Measurements from ENCODE around the gene MAN1A2. TPM values are rescaled to one million over a fixed set of nuclear protein-coding genes. Genes with fewer than 3 reads are reported as not detected.

Gene MAN1A2
- total RNA-seq, 1 donor from 2014 or later, result 23.1 TPM

DNA sequence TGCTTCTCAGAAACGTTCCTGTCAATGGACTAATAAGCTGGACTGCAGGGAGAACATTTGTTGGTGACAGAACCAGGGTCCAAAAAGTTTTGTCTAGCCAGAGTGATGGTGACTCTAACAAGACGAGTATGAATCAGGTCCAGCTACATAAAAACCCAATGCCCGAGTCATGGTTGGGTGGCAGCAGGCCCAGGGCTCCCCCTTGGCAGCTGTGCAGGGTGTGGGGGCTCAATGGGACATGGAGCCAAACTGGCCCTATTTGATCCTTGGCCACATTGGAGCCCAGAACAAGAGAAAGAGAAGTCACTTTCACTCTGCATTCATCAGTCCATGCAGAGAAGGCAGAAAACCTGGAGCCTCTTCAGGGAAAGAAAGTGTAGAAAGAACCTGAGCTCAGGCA, 200.7 kb downstream of the MAN1A2 start:
- DNase-seq (ENCODE audit: low read depth), result no peak
- TF ChIP-seq, protein P1, sequence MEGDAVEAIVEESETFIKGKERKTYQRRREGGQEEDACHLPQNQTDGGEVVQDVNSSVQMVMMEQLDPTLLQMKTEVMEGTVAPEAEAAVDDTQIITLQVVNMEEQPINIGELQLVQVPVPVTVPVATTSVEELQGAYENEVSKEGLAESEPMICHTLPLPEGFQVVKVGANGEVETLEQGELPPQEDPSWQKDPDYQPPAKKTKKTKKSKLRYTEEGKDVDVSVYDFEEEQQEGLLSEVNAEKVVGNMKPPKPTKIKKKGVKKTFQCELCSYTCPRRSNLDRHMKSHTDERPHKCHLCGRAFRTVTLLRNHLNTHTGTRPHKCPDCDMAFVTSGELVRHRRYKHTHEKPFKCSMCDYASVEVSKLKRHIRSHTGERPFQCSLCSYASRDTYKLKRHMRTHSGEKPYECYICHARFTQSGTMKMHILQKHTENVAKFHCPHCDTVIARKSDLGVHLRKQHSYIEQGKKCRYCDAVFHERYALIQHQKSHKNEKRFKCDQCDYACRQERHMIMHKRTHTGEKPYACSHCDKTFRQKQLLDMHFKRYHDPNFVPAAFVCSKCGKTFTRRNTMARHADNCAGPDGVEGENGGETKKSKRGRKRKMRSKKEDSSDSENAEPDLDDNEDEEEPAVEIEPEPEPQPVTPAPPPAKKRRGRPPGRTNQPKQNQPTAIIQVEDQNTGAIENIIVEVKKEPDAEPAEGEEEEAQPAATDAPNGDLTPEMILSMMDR (conservative IDR thresholded peaks at IDR 0.05; ENCODE audit: low read depth, low read length), result no peak
- no peak overlapping the region for H3K4me3 ChIP-seq (ENCODE audit: low read depth, low read length)

- no peak overlapping the region for H3K4me3 ChIP-seq (ENCODE audit: low read depth, low read length)
- no peak for DNase-seq (ENCODE audit: low read depth)
- TF ChIP-seq, protein P1 (conservative IDR thresholded peaks at IDR 0.05; ENCODE audit: low read depth, low read length), result peak; percentile 10
Observed at GRCh38 chr1:117568999-117569398, 201.8 kb downstream of the MAN1A2 start.

DNA sequence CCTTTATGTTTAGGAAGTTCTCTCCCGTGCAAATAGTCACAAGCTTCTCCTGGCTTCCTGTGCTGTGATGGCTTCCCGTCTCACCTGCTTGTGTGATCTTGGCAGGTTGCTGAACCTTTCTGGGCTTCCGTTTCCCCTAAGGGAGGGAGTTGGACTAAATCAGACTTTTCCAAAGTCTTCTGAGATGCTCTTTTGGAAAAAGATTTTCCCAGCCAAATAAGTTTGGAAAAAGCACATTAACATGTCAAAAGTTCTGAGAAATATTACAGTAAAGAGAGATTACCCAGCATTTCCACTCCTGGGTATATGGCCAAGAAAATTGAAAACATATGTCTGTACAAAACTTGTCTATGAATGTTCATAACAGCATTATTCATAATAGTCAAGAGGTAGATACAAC, 202.6 kb downstream of the MAN1A2 start:
- DNase-seq (ENCODE audit: low read depth), result no peak
- TF ChIP-seq, protein P1 (conservative IDR thresholded peaks at IDR 0.05; ENCODE audit: low read depth, low read length), result no peak
- H3K4me3 ChIP-seq (ENCODE audit: low read depth, low read length), result no peak overlapping the region

DNA sequence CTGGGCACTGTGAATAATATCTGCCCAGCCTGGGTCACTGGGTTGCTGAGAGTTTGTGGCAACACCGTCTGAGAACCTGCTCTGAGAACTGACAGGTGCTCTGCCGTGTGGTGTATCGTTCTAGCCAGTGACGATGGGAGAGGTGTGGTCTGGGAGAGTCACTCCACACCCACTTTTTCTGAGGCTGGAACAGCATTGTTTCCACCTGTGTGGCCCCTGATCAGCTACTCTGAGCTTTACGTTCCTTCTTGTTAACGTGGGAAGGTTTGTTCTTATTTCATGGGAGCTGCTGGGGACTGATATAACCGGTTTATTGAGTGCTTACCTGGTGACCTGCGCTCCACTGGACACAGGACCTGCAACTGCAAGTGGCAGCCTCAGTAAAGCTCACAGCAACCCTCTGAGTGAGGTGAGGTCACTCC, 203.8 kb downstream of the MAN1A2 start:
- no peak overlapping the region for H3K4me3 ChIP-seq (ENCODE audit: low read depth, low read length)
- no peak for DNase-seq (ENCODE audit: low read depth)
- TF ChIP-seq, protein P1 (conservative IDR thresholded peaks at IDR 0.05; ENCODE audit: low read depth, low read length), result no peak

DNA sequence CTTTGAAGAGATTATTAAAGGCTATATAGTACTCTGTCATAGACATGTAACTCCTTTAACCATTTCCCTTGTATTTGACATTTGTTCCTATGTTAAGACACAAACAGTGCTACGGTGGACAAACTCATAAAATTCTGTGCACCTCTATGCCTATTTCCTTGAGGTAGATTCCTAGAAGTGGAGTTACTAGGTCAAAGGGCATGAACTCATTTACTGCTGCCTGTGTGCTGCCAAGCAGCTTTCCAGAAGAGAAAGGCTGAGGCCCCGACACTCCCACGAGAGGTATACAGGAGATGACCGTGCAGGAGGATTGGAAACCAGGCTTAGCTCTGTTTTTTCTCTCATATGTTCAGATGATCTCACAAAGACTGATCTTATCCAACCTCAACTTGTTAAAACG, 204.2 kb downstream of the MAN1A2 start:
- no peak for DNase-seq (ENCODE audit: low read depth)
- H3K4me3 ChIP-seq (ENCODE audit: low read depth, low read length), result no peak overlapping the region
- TF ChIP-seq, protein P1 (conservative IDR thresholded peaks at IDR 0.05; ENCODE audit: low read depth, low read length), result no peak

GRCh38 chr1:117572546-117572945, 205.3 kb downstream of the MAN1A2 start:
- no peak for DNase-seq (ENCODE audit: low read depth)
- no peak overlapping the region for H3K4me3 ChIP-seq (ENCODE audit: low read depth, low read length)
- TF ChIP-seq, protein P1 (conservative IDR thresholded peaks at IDR 0.05; ENCODE audit: low read depth, low read length), result no peak

DNA sequence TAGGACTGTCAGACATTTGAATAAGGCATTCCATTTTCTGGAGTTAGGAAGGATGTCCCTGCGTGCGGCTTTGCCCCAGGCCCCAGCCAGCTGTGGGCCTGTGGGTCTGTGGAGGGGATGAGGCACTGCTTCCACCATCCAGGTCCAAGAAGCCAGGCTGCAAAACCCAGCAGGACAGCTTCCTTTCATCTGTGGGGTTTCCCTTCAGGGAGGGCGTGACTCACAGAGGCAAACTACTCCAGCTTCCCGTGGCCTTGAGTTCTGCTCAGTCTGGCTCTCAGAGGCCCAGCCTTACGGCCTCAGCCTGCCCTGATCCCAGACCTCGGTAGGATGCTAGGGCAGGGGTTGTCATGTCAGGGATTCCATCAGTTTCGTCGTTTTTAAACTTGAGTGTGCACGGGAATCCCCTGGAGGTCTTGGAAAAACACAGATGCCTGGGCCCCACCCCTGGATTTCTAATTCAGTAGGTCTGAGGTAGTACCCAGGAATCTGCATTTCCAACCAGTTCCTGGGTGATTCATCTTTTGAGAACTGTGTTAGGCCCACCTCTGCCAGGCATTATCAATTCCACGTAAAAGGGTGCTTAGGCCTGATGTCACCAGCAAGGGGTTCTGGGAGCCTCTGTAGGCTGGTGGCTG, 206.3 kb downstream of the MAN1A2 start:
- no peak overlapping the region for H3K4me3 ChIP-seq (ENCODE audit: low read depth, low read length)
- no peak for DNase-seq (ENCODE audit: low read depth)
- TF ChIP-seq, protein P1 (conservative IDR thresholded peaks at IDR 0.05; ENCODE audit: low read depth, low read length), result no peak
